OCI-LY7 (cell line): ENCODE measurements around the gene SERINC1. TPM values are rescaled to one million over a fixed set of nuclear protein-coding genes. Genes with fewer than 3 reads are reported as not detected.

Experiments used
- BruUV-seq: library from RNA; stranded (reverse); fragments of 400-500 nt; replicated peaks from 2 replicates; lab custom pipeline; 2021; lab: Mats Ljungman, UMichigan
- CTCF ChIA-PET: fragments of 300-600 bp; sonication (Branson Sonifier 250); formaldehyde crosslinking; loops from one replicate; lab custom pipeline; 2022; ENCODE audit warnings: antibody characterized with exemption; ENCODE audit not compliant: unreplicated experiment; lab: Charles Lee
- POLR2A ChIA-PET: fragments of 300-600 bp; sonication (Branson Sonifier 250); formaldehyde crosslinking; loops from one replicate; lab custom pipeline; 2022; ENCODE audit warnings: antibody characterized with exemption; lab: Charles Lee
- DNase-seq: peaks from one replicate; pipeline ENCODE4 v3.0.0-alpha.2; 2015; ENCODE audit warnings: low spot score
- H2AFZ ChIP-seq: fragments of 200-600 bp; sonication (generic), shearing (Covaris generic); 2 replicates; pipeline ENCODE4 v1.6.1; 2014; ENCODE audit warnings: mild to moderate bottlenecking, antibody characterized with exemption, low read length, moderate library complexity
- H3K27ac ChIP-seq: fragments of 200-600 bp; sonication (generic); 2 replicates; pipeline ENCODE4 v1.5.1; 2014; ENCODE audit warnings: mixed run types, low read depth, mild to moderate bottlenecking, moderate library complexity, low read length, inconsistent platforms; ENCODE audit not compliant: poor library complexity, severe bottlenecking
- H3K36me3 ChIP-seq: fragments of 200-600 bp; sonication (generic); 2 replicates; pipeline ENCODE4 v1.6.1; 2014; ENCODE audit warnings: mild to moderate bottlenecking, antibody characterized with exemption, low read length, moderate library complexity, mixed read lengths; ENCODE audit not compliant: insufficient read depth
- H3K4me1 ChIP-seq: fragments of 200-600 bp; sonication (generic); 2 replicates; pipeline ENCODE4 v1.5.1; 2014; ENCODE audit warnings: mild to moderate bottlenecking, low read length; ENCODE audit not compliant: insufficient read depth, poor library complexity, severe bottlenecking
- H3K4me2 ChIP-seq: fragments of 200-600 bp; sonication (generic); 2 replicates; pipeline ENCODE4 v1.6.1; 2014; ENCODE audit warnings: mild to moderate bottlenecking, low read length
- H3K4me3 ChIP-seq: fragments of 200-600 bp; sonication (generic); 2 replicates; pipeline ENCODE4 v1.5.1; 2014; ENCODE audit warnings: mild to moderate bottlenecking, low read depth, low read length; ENCODE audit not compliant: poor library complexity, severe bottlenecking
- H3K79me2 ChIP-seq: fragments of 200-600 bp; sonication (generic); 2 replicates; pipeline ENCODE4 v1.6.1; 2016; ENCODE audit warnings: low read depth, mild to moderate bottlenecking, low read length, moderate library complexity, mixed read lengths; ENCODE audit not compliant: insufficient read depth
- H3K9me2 ChIP-seq: fragments of 200-600 bp; sonication (generic); 2 replicates; pipeline ENCODE4 v1.6.1; 2016; ENCODE audit warnings: mild to moderate bottlenecking, low read length, mixed read lengths; ENCODE audit not compliant: insufficient read depth
- H3K9me3 ChIP-seq: fragments of 200-600 bp; sonication (generic); 2 replicates; pipeline ENCODE4 v1.6.1; 2014; ENCODE audit warnings: mild to moderate bottlenecking, mixed run types, low read length, mixed read lengths
- H4K20me1 ChIP-seq: fragments of 200-600 bp; sonication (generic); 2 replicates; pipeline ENCODE4 v1.6.1; 2014; ENCODE audit warnings: mild to moderate bottlenecking, antibody characterized with exemption, low read length, moderate library complexity, mixed read lengths; ENCODE audit not compliant: insufficient read depth
- CTCF ChIP-seq: fragments of 200-600 bp; sonication (generic); conservative IDR thresholded peaks from 2 replicates; pipeline ENCODE4 v1.5.1; 2014; ENCODE audit warnings: mild to moderate bottlenecking, antibody characterized with exemption, low read length, moderate library complexity, mixed read lengths
- EZH2phosphoT487 ChIP-seq: fragments of 200-600 bp; sonication (generic); IDR thresholded peaks from 2 replicates; pipeline ENCODE4 v1.6.1; 2018; ENCODE audit warnings: low read depth, borderline replicate concordance, mild to moderate bottlenecking, mixed run types, antibody characterized with exemption, low read length, moderate library complexity, mixed read lengths
- intact Hi-C: fragments of 100-400 bp; cut with micrococcal nuclease; formaldehyde crosslinking; loops from one replicate; pipeline ENCODE4 v1.10.0; 2022; ENCODE audit not compliant: unreplicated experiment
- total RNA-seq, 2 experiments: library from RNA; depleted of rRNA in 1 of 2; stranded (reverse); fragments of >200 nt in 1 of 2; shearing (Covaris generic) in 1 of 2; gene quantifications; 2 replicates each; pipeline ENCODE4 v1.2.3, GENCODE V29; 2014 to 2022

Gene SERINC1
- total RNA-seq, 2 experiments from 2014 or later = 12.8 to 26.0 TPM

DNA sequence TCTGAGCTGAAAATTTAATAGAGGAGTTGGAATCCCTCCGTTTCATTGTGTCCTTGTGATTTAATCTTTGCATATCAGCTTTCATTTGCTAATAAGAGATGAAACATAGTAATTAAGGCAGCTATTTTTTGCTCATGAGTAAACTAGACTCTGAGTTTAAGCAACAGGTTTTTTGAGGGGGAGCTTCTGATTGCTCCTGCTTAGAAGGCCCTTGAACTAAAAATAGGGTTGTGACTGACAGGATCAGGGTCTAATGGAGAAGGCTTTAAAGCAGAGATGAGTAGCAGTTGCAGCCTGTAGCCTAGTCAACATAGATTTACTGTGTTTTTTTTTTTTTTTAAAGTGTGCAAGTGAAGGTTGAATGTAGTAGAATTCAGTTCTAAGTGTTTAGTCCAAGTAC, 54.8 kb downstream of the SERINC1 start:
- no peak overlapping the region for H3K4me3 ChIP-seq
- no peak overlapping the region for H3K27ac ChIP-seq
- intact Hi-C loops = no loop called here
- no peak overlapping the region for H3K4me2 ChIP-seq
- H3K4me1 ChIP-seq = no peaks in the 10 kb centered on the region
- TF ChIP-seq EZH2phosphoT487 (no peak), CTCF (no peak)
- ChIA-PET POLR2A (interaction anchor here (0.7 to 1.9 kb wide), 6 partner anchors 12 to 42 kb away, joined by 3 to 7 read pairs (median 6); partner anchors contain the start of gene HSF2), CTCF (no interaction called here)
- no peaks in the 10 kb centered on the region for H3K9me2 ChIP-seq
- peaks cover 10% of the 10 kb centered on the region for H3K79me2 ChIP-seq
- peaks cover 92% of the 10 kb centered on the region for H3K36me3 ChIP-seq
- no TSS peak for BruUV-seq
- peaks cover 4% of the 10 kb centered on the region for H4K20me1 ChIP-seq
- no peaks in the 10 kb centered on the region for H3K9me3 ChIP-seq
- H2AFZ ChIP-seq = no peak overlapping the region
- DNase-seq = no peak

- BruUV-seq = no TSS peak
- Histone ChIP-seq H3K4me1 (no peaks in the 10 kb centered on the region), H4K20me1 (peaks cover 14% of the 10 kb centered on the region), H3K27ac (no peak overlapping the region), H3K4me2 (no peak overlapping the region), H3K79me2 (peaks cover 58% of the 10 kb centered on the region), H3K9me2 (no peaks in the 10 kb centered on the region), H3K9me3 (no peaks in the 10 kb centered on the region; the same call in 1 of the 2 replicates), H3K36me3 (peaks cover 59% of the 10 kb centered on the region), H2AFZ (no peak overlapping the region), H3K4me3 (no peak overlapping the region)
- ChIA-PET POLR2A (interaction anchor here (0.7 to 1.2 kb wide), 5 partner anchors 10 to 143 kb away, joined by 3 to 7 read pairs (median 3); no protein-coding TSS in a partner anchor), CTCF (no interaction called here)
- no peak for TF ChIP-seq EZH2phosphoT487
- no peak for TF ChIP-seq CTCF
- intact Hi-C loops = no loop called here
- DNase-seq = no peak
Observed at GRCh38 chr6:122412001-122412400, 59.6 kb downstream of the SERINC1 start.

DNA sequence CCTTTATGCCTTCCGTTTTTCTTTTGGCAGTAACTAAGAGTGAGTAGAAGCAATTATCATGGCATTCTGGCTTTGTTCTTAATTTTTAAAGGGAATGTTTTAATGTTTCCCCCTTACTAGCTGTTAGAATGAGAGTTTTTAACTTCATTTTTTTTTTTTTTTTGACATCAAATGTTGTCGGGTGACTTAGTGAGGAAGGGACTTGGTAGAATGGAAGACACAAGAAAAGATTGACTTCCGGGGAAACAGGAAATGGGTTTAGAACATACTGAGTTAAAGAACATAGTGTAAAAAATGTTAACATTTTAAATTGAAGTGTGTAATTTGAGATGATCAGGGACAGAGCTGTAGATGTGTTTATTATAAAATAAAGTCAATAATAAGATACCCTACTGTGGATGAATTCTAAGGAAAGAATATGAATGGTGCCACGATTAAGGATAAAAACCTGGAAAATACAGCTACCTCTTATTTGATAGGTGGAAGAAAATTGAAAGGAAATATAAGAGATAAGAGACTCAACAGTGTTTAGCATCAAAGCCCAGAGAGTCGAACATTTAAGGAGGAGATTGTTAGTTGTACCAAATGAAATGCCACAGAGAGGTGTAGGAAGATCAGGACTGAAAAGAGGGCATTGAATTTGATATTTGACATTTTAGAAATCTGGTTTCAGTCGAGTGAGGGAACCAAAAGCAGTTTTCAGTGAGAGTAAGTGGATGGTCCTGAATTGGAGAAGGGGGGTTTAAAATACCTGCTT, 62.7 kb downstream of the SERINC1 start:
- Histone ChIP-seq H3K9me3 (no peaks in the 10 kb centered on the region; the same call in 1 of the 2 replicates), H3K79me2 (peaks cover 89% of the 10 kb centered on the region), H3K36me3 (peaks cover 50% of the 10 kb centered on the region), H4K20me1 (peaks cover 22% of the 10 kb centered on the region), H3K4me2 (no peak overlapping the region), H3K4me3 (no peak overlapping the region), H3K4me1 (no peaks in the 10 kb centered on the region), H3K27ac (no peak overlapping the region), H3K9me2 (no peaks in the 10 kb centered on the region), H2AFZ (no peak overlapping the region)
- POLR2A ChIA-PET = interaction anchor here (1.2 kb wide), 1 partner anchor 19 kb away, joined by 3 read pairs; no protein-coding TSS in a partner anchor
- CTCF ChIA-PET = no interaction called here
- no peak for TF ChIP-seq EZH2phosphoT487
- TF ChIP-seq CTCF = no peak
- intact Hi-C loops = no loop called here
- BruUV-seq = no TSS peak
- DNase-seq = no peak
